Activated CD8-positive, alpha-beta T cell treated with anti-CD3 and anti-CD28 coated beads, Interleukin-2, amount 10 ng/mL, durations not matched to agents 7 days and 5 days (primary cell): ENCODE results near the gene CTDP1. TPM values are rescaled to one million over a fixed set of nuclear protein-coding genes. Genes with fewer than 3 reads are reported as not detected.
"Not testable (repeated sequence)": the region's sequence is repeated elsewhere in the genome, so short reads cannot be mapped to it uniquely, and the experiment has no call there.

ENCODE experiments used
- ATAC-seq: fragments of 150-1000 bp; cut with Tn5 transposase; one replicate; pipeline ENCODE4 v1.10.0; 2021; ENCODE audit warnings: moderate library complexity
- CTCF ChIA-PET: fragments of 350-600 bp; sonication (Branson Sonifier 250); formaldehyde crosslinking; loops from one replicate; lab custom pipeline; 2021; ENCODE audit warnings: antibody characterized with exemption; lab: Charles Lee
- POLR2A ChIA-PET: fragments of 350-600 bp; sonication (Branson Sonifier 250); formaldehyde crosslinking; loops from one replicate; lab custom pipeline; 2021; ENCODE audit warnings: antibody characterized with exemption; lab: Charles Lee
- DNase-seq: peaks from one replicate; pipeline ENCODE4 v3.0.0-alpha.2; 2020
- H3K27ac Mint-ChIP-seq: one replicate; pipeline ENCODE4 v1.8.0; 2021; ENCODE audit warnings: mild to moderate bottlenecking, mixed read lengths
- H3K27me3 Mint-ChIP-seq: one replicate; pipeline ENCODE4 v1.8.0; 2021; ENCODE audit warnings: low read depth, mixed read lengths
- H3K36me3 Mint-ChIP-seq: one replicate; pipeline ENCODE4 v1.8.0; 2021; ENCODE audit warnings: low read depth, mixed read lengths
- H3K4me1 Mint-ChIP-seq: one replicate; pipeline ENCODE4 v1.8.0; 2021; ENCODE audit warnings: low read depth, mixed read lengths
- H3K4me3 Mint-ChIP-seq: one replicate; pipeline ENCODE4 v1.8.0; 2021; ENCODE audit warnings: mild to moderate bottlenecking, mixed read lengths
- H3K9me3 Mint-ChIP-seq: one replicate; pipeline ENCODE4 v1.8.0; 2022; ENCODE audit warnings: mixed read lengths; ENCODE audit not compliant: insufficient read depth
- total RNA-seq, 2 experiments: library from RNA; stranded (reverse); gene quantifications; one replicate each; pipeline ENCODE4 v1.2.3, GENCODE V29; 2021

CTDP1 gene
- total RNA-seq, 2 experiments from 2014 or later, result 35.5 to 36.8 TPM

- H3K9me3 Mint-ChIP-seq, result no peaks in the 10 kb centered on the region
- CTCF ChIA-PET, result no interaction called here
- ATAC-seq, result no peak
- peaks cover 7% of the 10 kb centered on the region for H3K4me1 Mint-ChIP-seq
- no peaks in the 10 kb centered on the region for H3K27me3 Mint-ChIP-seq
- H3K4me3 Mint-ChIP-seq, result no peak overlapping the region
- POLR2A ChIA-PET, result no interaction called here
- H3K36me3 Mint-ChIP-seq, result peaks cover 57% of the 10 kb centered on the region
- no peak overlapping the region for H3K27ac Mint-ChIP-seq
- DNase-seq, result no peak
Measured at GRCh38 chr18:79712206-79712857, 32.7 kb downstream of the CTDP1 start.

- no peaks in the 10 kb centered on the region for H3K9me3 Mint-ChIP-seq
- no peak overlapping the region for H3K27ac Mint-ChIP-seq
- H3K4me1 Mint-ChIP-seq, result peaks cover 7% of the 10 kb centered on the region
- POLR2A ChIA-PET, result no interaction called here
- H3K27me3 Mint-ChIP-seq, result no peaks in the 10 kb centered on the region
- ATAC-seq (no peak), DNase-seq (no peak)
- CTCF ChIA-PET, result no interaction called here
- no peak overlapping the region for H3K4me3 Mint-ChIP-seq
- H3K36me3 Mint-ChIP-seq, result peaks cover 52% of the 10 kb centered on the region
Measured at GRCh38 chr18:79713341-79713740, 33.7 kb downstream of the CTDP1 start.

- H3K4me3 Mint-ChIP-seq, result no peak overlapping the region
- ATAC-seq (no peak), DNase-seq (no peak)
- ChIA-PET POLR2A (no interaction called here), CTCF (no interaction called here)
- H3K4me1 Mint-ChIP-seq, result peaks cover 7% of the 10 kb centered on the region
- H3K27me3 Mint-ChIP-seq, result no peaks in the 10 kb centered on the region
- H3K27ac Mint-ChIP-seq, result peak overlapping the region; percentile 25
- H3K9me3 Mint-ChIP-seq, result no peaks in the 10 kb centered on the region
- H3K36me3 Mint-ChIP-seq, result peaks cover 59% of the 10 kb centered on the region
Measured at GRCh38 chr18:79714531-79715240, 35.1 kb downstream of the CTDP1 start.

- DNase-seq (no peak), ATAC-seq (no peak)
- Mint-ChIP-seq H3K27ac (peak overlapping the region; percentile 76), H3K4me1 (peaks cover 7% of the 10 kb centered on the region), H3K36me3 (peaks cover 61% of the 10 kb centered on the region), H3K4me3 (no peak overlapping the region), H3K9me3 (no peaks in the 10 kb centered on the region), H3K27me3 (no peaks in the 10 kb centered on the region)
- POLR2A ChIA-PET, result no interaction called here
- CTCF ChIA-PET, result no interaction called here
Measured at GRCh38 chr18:79715280-79715679, 35.7 kb downstream of the CTDP1 start.

GRCh38 chr18:79717059-79717458, 37.5 kb downstream of the CTDP1 start:
- CTCF ChIA-PET, result no interaction called here
- POLR2A ChIA-PET, result no interaction called here
- Mint-ChIP-seq H3K9me3 (no peaks in the 10 kb centered on the region), H3K27me3 (no peaks in the 10 kb centered on the region), H3K4me1 (peaks cover 7% of the 10 kb centered on the region), H3K36me3 (peaks cover 66% of the 10 kb centered on the region), H3K4me3 (no peak overlapping the region), H3K27ac (no peak overlapping the region)
- DNase-seq (no peak), ATAC-seq (peak; percentile 9)

GRCh38 chr18:79717555-79718074, 38.0 kb downstream of the CTDP1 start:
- H3K36me3 Mint-ChIP-seq, result peaks cover 64% of the 10 kb centered on the region
- CTCF ChIA-PET, result no interaction called here
- peaks cover 7% of the 10 kb centered on the region for H3K4me1 Mint-ChIP-seq
- no peaks in the 10 kb centered on the region for H3K9me3 Mint-ChIP-seq
- POLR2A ChIA-PET, result no interaction called here
- no peak for ATAC-seq
- DNase-seq, result no peak
- H3K4me3 Mint-ChIP-seq, result no peak overlapping the region
- H3K27ac Mint-ChIP-seq, result no peak overlapping the region
- H3K27me3 Mint-ChIP-seq, result no peaks in the 10 kb centered on the region

GRCh38 chr18:79718126-79718525, 38.5 kb downstream of the CTDP1 start:
- ChIA-PET CTCF (no interaction called here), POLR2A (no interaction called here)
- peaks cover 7% of the 10 kb centered on the region for H3K4me1 Mint-ChIP-seq
- no peaks in the 10 kb centered on the region for H3K9me3 Mint-ChIP-seq
- no peak for DNase-seq
- H3K4me3 Mint-ChIP-seq, result no peak overlapping the region
- H3K27ac Mint-ChIP-seq, result no peak overlapping the region
- no peaks in the 10 kb centered on the region for H3K27me3 Mint-ChIP-seq
- ATAC-seq, result no peak
- peaks cover 65% of the 10 kb centered on the region for H3K36me3 Mint-ChIP-seq

GRCh38 chr18:79718878-79719477, 39.4 kb downstream of the CTDP1 start:
- Mint-ChIP-seq H3K9me3 (no peaks in the 10 kb centered on the region), H3K27ac (no peak overlapping the region), H3K36me3 (peaks cover 67% of the 10 kb centered on the region), H3K27me3 (no peaks in the 10 kb centered on the region), H3K4me3 (no peak overlapping the region), H3K4me1 (peaks cover 7% of the 10 kb centered on the region)
- POLR2A ChIA-PET, result no interaction called here
- CTCF ChIA-PET, result no interaction called here
- DNase-seq, result no peak
- ATAC-seq, result no peak

GRCh38 chr18:79719478-79720358, 40.1 kb downstream of the CTDP1 start:
- CTCF ChIA-PET, H3K9me3 Mint-ChIP-seq, ATAC-seq, H3K27me3 Mint-ChIP-seq, DNase-seq, H3K4me3 Mint-ChIP-seq, POLR2A ChIA-PET: not testable (repeated sequence)
- Mint-ChIP-seq H3K4me1 (peaks cover 10% of the 10 kb centered on the region), H3K27ac (peak overlapping the region; percentile 79), H3K36me3 (peaks cover 74% of the 10 kb centered on the region)

- Mint-ChIP-seq H3K4me1 (peaks cover 15% of the 10 kb centered on the region), H3K4me3 (no peak overlapping the region), H3K9me3 (no peaks in the 10 kb centered on the region), H3K36me3 (peaks cover 76% of the 10 kb centered on the region), H3K27me3 (no peaks in the 10 kb centered on the region), H3K27ac (peak overlapping the region; percentile 79)
- POLR2A ChIA-PET, result no interaction called here
- DNase-seq (peak; percentile 43), ATAC-seq (no peak)
- CTCF ChIA-PET, result no interaction called here
Measured at GRCh38 chr18:79720359-79720733, 40.7 kb downstream of the CTDP1 start.

- peaks cover 8% of the 10 kb centered on the region for H3K4me1 Mint-ChIP-seq
- ATAC-seq (no peak), DNase-seq (no peak)
- CTCF ChIA-PET, result no interaction called here
- no peak overlapping the region for H3K27ac Mint-ChIP-seq
- H3K27me3 Mint-ChIP-seq, result no peaks in the 10 kb centered on the region
- POLR2A ChIA-PET, result no interaction called here
- no peaks in the 10 kb centered on the region for H3K9me3 Mint-ChIP-seq
- H3K4me3 Mint-ChIP-seq, result no peak overlapping the region
- H3K36me3 Mint-ChIP-seq, result peaks cover 86% of the 10 kb centered on the region
Measured at GRCh38 chr18:79723036-79723435, 43.4 kb downstream of the CTDP1 start.
